HepG2 (cell line): Measurements from ENCODE around the gene QRFP. TPM values are rescaled to one million over a fixed set of nuclear protein-coding genes. Genes with fewer than 3 reads are reported as not detected.

ENCODE experiments used
- HNF4A ChIP-seq: sonication (generic); formaldehyde crosslinking; IDR thresholded peaks from 2 replicates; pipeline ENCODE4 v1.4.0; 2020; ENCODE audit warnings: missing genetic modification reagents
- JUNB ChIP-seq: sonication (generic); formaldehyde crosslinking; IDR thresholded peaks from 2 replicates; pipeline ENCODE4 v1.8.0; 2022; ENCODE audit warnings: missing genetic modification reagents, mild to moderate bottlenecking, borderline replicate concordance
- KLF12 ChIP-seq: sonication (generic); formaldehyde crosslinking; IDR thresholded peaks from 2 replicates; pipeline ENCODE4 v1.4.0; 2020; ENCODE audit warnings: missing genetic modification reagents, borderline replicate concordance
- MED1 ChIP-seq: sonication (generic); formaldehyde crosslinking; IDR thresholded peaks from 2 replicates; pipeline ENCODE4 v1.4.0; 2020; ENCODE audit warnings: missing genetic modification reagents
- NKX3-1 ChIP-seq: sonication (generic); formaldehyde crosslinking; IDR thresholded peaks from 2 replicates; pipeline ENCODE4 v1.5.0; 2020; ENCODE audit warnings: missing genetic modification reagents
- RARA ChIP-seq: IDR thresholded peaks from 2 replicates; pipeline ENCODE4 v1.6.1; 2016; ENCODE audit warnings: missing genetic modification reagents, missing compliant biosample characterization
- RFXAP ChIP-seq: sonication (generic); formaldehyde crosslinking; IDR thresholded peaks from 2 replicates; pipeline ENCODE4 v1.4.0; 2020; ENCODE audit warnings: missing genetic modification reagents, borderline replicate concordance
- TGIF2 ChIP-seq: IDR thresholded peaks from 2 replicates; pipeline ENCODE4 v1.6.1; 2016; ENCODE audit warnings: control low read depth, missing compliant biosample characterization
- ZBTB1 ChIP-seq: sonication (generic); formaldehyde crosslinking; IDR thresholded peaks from 2 replicates; pipeline ENCODE4 v1.4.0; 2020; ENCODE audit warnings: missing genetic modification reagents, borderline replicate concordance
- ZBTB7B ChIP-seq: sonication (generic); formaldehyde crosslinking; IDR thresholded peaks from 2 replicates; pipeline ENCODE4 v1.4.0; 2020; ENCODE audit warnings: missing genetic modification reagents
- ZFX ChIP-seq: sonication (generic); formaldehyde crosslinking; IDR thresholded peaks from 2 replicates; pipeline ENCODE4 v1.4.0; 2020; ENCODE audit warnings: mild to moderate bottlenecking, low read depth, missing genetic modification reagents, moderate library complexity
- ZNF180 ChIP-seq: sonication (generic); formaldehyde crosslinking; IDR thresholded peaks from 2 replicates; pipeline ENCODE4 v1.4.0; 2020; ENCODE audit warnings: low read depth, missing genetic modification reagents, borderline replicate concordance
- ZNF263 ChIP-seq: sonication (generic); formaldehyde crosslinking; IDR thresholded peaks from 2 replicates; pipeline ENCODE4 v1.4.0; 2020; ENCODE audit warnings: missing genetic modification reagents
- ZNF598 ChIP-seq: sonication (generic); formaldehyde crosslinking; IDR thresholded peaks from 2 replicates; pipeline ENCODE4 v1.5.1; 2020; ENCODE audit warnings: mild to moderate bottlenecking, missing genetic modification reagents, borderline replicate concordance
- ZNF652 ChIP-seq: IDR thresholded peaks from 2 replicates; pipeline ENCODE4 v1.6.1; 2016; ENCODE audit warnings: low read depth, borderline replicate concordance
- ZNF720 ChIP-seq: sonication (generic); formaldehyde crosslinking; IDR thresholded peaks from 2 replicates; pipeline ENCODE4 v1.4.0; 2020; ENCODE audit warnings: missing genetic modification reagents
- ZNF792 ChIP-seq: IDR thresholded peaks from 2 replicates; pipeline ENCODE4 v1.6.1; 2016
- ZSCAN31 ChIP-seq: sonication (generic); formaldehyde crosslinking; IDR thresholded peaks from 2 replicates; pipeline ENCODE4 v1.5.0; 2020; ENCODE audit warnings: low read depth, mild to moderate bottlenecking, missing genetic modification reagents
- polyA plus RNA-seq, 8 experiments: library from polyadenylated mRNA; depleted of rRNA in 3 of 8; stranded (reverse) in 7 of 8; unstranded in 1 of 8; fragments of >200 nt; fragmentation: Illumina TruSeq in 4 of 8; extraction: Trizol in 4 of 8; gene quantifications; 2 replicates each; pipeline versions ENCODE4 v1.2.1 to v1.2.3, GENCODE V29; 2011 to 2016; ENCODE audit warnings: low read depth in 4 of 8, missing spikeins in 1 of 8, mixed read lengths in 1 of 8; ENCODE audit not compliant: insufficient read depth in 1 of 8
- total RNA-seq, 5 experiments: library from RNA; depleted of rRNA; stranded (reverse); fragments of >200 nt; fragmentation: Illumina TruSeq; extraction: Trizol; gene quantifications; 2 replicates each; pipeline ENCODE4 v1.2.3, GENCODE V29; 2016; ENCODE audit warnings: low read depth in 1 of 5
- TF ChIP-seq, protein P1 (sequence below): sonication (generic); formaldehyde crosslinking; conservative IDR thresholded peaks from 2 replicates; pipeline ENCODE4 v1.8.0; 2022; ENCODE audit warnings: missing genetic modification reagents
- TF ChIP-seq, protein P2 (sequence below): sonication (generic); formaldehyde crosslinking; IDR thresholded peaks from 2 replicates; pipeline ENCODE4 v1.4.0; 2020; ENCODE audit warnings: mild to moderate bottlenecking, missing genetic modification reagents
- TF ChIP-seq, protein P3 (sequence below): sonication (generic); formaldehyde crosslinking; IDR thresholded peaks from 2 replicates; pipeline ENCODE4 v1.9.0; 2022; ENCODE audit warnings: missing genetic modification reagents, mild to moderate bottlenecking, borderline replicate concordance
- TF ChIP-seq, protein P4 (sequence below): sonication (generic); formaldehyde crosslinking; IDR thresholded peaks from 2 replicates; pipeline ENCODE4 v1.8.0; 2022; ENCODE audit warnings: missing genetic modification reagents, low read depth, mild to moderate bottlenecking, borderline replicate concordance
- TF ChIP-seq, protein P5 (sequence below): sonication (generic); formaldehyde crosslinking; IDR thresholded peaks from 2 replicates; pipeline ENCODE4 v1.4.0; 2020; ENCODE audit warnings: missing genetic modification reagents
- TF ChIP-seq, protein P6 (sequence below): sonication (generic); formaldehyde crosslinking; IDR thresholded peaks from 2 replicates; pipeline ENCODE4 v1.5.0; 2020; ENCODE audit warnings: mild to moderate bottlenecking, low read depth, missing genetic modification reagents, borderline replicate concordance

QRFP gene
- total and polyA plus RNA-seq, 2 of the 13 experiments (the other 11 are each of a cell fraction or from before 2014, with no cell fraction given): not detected

DNA sequence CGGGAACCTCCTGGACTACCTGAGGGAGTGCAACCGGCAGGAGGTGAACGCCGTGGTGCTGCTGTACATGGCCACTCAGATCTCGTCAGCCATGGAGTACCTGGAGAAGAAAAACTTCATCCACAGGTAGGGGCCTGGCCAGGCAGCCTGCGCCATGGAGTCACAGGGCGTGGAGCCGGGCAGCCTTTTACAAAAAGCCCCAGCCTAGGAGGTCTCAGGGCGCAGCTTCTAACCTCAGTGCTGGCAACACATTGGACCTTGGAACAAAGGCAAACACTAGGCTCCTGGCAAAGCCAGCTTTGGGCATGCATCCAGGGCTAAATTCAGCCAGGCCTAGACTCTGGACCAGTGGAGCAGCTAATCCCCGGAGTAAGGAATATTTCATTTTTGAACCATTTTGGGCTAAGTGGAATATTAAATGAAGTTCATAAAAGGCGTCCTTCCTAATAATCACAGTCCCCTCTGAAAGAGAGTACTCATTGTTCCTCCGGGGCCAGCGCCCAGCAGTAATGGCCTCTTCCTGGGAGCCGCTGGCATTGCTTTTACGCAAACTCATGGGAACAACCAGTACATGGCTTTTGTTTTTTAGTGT lies 23.6 kb downstream of the QRFP start (continued):
- TF ChIP-seq, protein P1, sequence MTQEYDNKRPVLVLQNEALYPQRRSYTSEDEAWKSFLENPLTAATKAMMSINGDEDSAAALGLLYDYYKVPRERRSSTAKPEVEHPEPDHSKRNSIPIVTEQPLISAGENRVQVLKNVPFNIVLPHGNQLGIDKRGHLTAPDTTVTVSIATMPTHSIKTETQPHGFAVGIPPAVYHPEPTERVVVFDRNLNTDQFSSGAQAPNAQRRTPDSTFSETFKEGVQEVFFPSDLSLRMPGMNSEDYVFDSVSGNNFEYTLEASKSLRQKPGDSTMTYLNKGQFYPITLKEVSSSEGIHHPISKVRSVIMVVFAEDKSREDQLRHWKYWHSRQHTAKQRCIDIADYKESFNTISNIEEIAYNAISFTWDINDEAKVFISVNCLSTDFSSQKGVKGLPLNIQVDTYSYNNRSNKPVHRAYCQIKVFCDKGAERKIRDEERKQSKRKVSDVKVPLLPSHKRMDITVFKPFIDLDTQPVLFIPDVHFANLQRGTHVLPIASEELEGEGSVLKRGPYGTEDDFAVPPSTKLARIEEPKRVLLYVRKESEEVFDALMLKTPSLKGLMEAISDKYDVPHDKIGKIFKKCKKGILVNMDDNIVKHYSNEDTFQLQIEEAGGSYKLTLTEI (CRISPR knock-in tag): no peak
- TF ChIP-seq ZNF598 (CRISPR knock-in tag) (0 out of 2 replicates have a peak, but pooled peaks have one; percentile 67), RARA (CRISPR knock-in tag) (0 out of 2 replicates have a peak, but pooled peaks have one; percentile 10), ZNF263 (CRISPR knock-in tag) (no peak), ZFX (CRISPR knock-in tag) (peak; percentile 62), ZNF652 (CRISPR knock-in tag) (no peak), ZNF720 (no peak), ZBTB7B (CRISPR knock-in tag) (peak; percentile 52; the same call in 1 of the 2 replicates), TGIF2 (CRISPR knock-in tag) (no peak), ZSCAN31 (no peak), KLF12 (CRISPR knock-in tag) (peak; percentile 52; the same call in 1 of the 2 replicates), ZNF792 (0 out of 2 replicates have a peak, but pooled peaks have one; percentile 38), HNF4A (peak; percentile 95), NKX3-1 (CRISPR knock-in tag) (0 out of 2 replicates have a peak, but pooled peaks have one; percentile 59), ZNF180 (CRISPR knock-in tag) (no peak), JUNB (CRISPR knock-in tag) (no peak), ZBTB1 (no peak), MED1 (CRISPR knock-in tag) (peak; percentile 34), RFXAP (CRISPR knock-in tag) (0 out of 2 replicates have a peak, but pooled peaks have one; percentile 51)
- TF ChIP-seq, protein P2, sequence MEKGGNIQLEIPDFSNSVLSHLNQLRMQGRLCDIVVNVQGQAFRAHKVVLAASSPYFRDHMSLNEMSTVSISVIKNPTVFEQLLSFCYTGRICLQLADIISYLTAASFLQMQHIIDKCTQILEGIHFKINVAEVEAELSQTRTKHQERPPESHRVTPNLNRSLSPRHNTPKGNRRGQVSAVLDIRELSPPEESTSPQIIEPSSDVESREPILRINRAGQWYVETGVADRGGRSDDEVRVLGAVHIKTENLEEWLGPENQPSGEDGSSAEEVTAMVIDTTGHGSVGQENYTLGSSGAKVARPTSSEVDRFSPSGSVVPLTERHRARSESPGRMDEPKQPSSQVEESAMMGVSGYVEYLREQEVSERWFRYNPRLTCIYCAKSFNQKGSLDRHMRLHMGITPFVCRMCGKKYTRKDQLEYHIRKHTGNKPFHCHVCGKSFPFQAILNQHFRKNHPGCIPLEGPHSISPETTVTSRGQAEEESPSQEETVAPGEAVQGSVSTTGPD (CRISPR knock-in tag): peak; percentile 91
- TF ChIP-seq, protein P3, sequence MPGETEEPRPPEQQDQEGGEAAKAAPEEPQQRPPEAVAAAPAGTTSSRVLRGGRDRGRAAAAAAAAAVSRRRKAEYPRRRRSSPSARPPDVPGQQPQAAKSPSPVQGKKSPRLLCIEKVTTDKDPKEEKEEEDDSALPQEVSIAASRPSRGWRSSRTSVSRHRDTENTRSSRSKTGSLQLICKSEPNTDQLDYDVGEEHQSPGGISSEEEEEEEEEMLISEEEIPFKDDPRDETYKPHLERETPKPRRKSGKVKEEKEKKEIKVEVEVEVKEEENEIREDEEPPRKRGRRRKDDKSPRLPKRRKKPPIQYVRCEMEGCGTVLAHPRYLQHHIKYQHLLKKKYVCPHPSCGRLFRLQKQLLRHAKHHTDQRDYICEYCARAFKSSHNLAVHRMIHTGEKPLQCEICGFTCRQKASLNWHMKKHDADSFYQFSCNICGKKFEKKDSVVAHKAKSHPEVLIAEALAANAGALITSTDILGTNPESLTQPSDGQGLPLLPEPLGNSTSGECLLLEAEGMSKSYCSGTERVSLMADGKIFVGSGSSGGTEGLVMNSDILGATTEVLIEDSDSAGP: peak; percentile 45; the same call in 1 of the 2 replicates
- TF ChIP-seq, protein P4, sequence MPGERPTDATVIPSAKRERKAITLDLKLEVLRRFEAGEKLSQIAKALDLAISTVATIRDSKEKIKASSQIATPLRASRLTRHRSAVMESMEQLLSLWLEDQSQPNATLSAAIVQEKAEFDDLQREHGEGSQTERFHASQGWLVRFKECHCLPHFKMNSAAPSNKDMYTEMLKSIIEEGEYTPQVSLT (CRISPR knock-in tag): no peak
- TF ChIP-seq, protein P5, sequence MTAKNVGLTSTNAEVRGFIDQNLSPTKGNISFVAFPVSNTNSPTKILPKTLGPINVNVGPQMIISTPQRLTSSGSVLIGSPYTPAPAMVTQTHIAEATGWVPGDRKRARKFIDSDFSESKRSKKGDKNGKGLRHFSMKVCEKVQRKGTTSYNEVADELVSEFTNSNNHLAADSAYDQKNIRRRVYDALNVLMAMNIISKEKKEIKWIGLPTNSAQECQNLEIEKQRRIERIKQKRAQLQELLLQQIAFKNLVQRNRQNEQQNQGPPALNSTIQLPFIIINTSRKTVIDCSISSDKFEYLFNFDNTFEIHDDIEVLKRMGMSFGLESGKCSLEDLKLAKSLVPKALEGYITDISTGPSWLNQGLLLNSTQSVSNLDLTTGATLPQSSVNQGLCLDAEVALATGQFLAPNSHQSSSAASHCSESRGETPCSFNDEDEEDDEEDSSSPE (CRISPR knock-in tag): no peak
- TF ChIP-seq, protein P6, sequence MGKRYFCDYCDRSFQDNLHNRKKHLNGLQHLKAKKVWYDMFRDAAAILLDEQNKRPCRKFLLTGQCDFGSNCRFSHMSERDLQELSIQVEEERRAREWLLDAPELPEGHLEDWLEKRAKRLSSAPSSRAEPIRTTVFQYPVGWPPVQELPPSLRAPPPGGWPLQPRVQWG (CRISPR knock-in tag): no peak
